ENCODE measurements around the gene CEACAM7.
"Not testable (repeated sequence)": the region's sequence is repeated elsewhere in the genome, so short reads cannot be mapped to it uniquely, and the experiment has no call there.

Gene CEACAM7

GRCh38 chr19:41656756-41657155 is 31.3 kb downstream of the CEACAM7 start:
- H3K27me3 ChIP-seq (ENCODE audit: insufficient read depth, low read length); H3K4me1 ChIP-seq (ENCODE audit: control insufficient read depth, insufficient read depth, low read length, unreplicated experiment); H3K36me3 ChIP-seq (ENCODE audit: insufficient read depth, low read length); H2AFZ ChIP-seq (ENCODE audit: low read length, unreplicated experiment); H3K27ac ChIP-seq (ENCODE audit: low read depth, low read length); H3K79me2 ChIP-seq (ENCODE audit: control insufficient read depth, insufficient read depth, low read length, unreplicated experiment); H3K4me3 ChIP-seq (ENCODE audit: low read depth, low read length): not testable (repeated sequence)

- Histone ChIP-seq H3K36me3 (ENCODE audit: insufficient read depth, low read length) (no peaks in the 10 kb centered on the region), H3K27me3 (ENCODE audit: insufficient read depth, low read length) (peaks cover 18% of the 10 kb centered on the region; the same call in 1 of the 2 replicates), H3K27ac (ENCODE audit: low read depth, low read length) (no peak overlapping the region), H3K4me1 (ENCODE audit: control insufficient read depth, insufficient read depth, low read length, unreplicated experiment) (no peaks in the 10 kb centered on the region), H3K79me2 (ENCODE audit: control insufficient read depth, insufficient read depth, low read length, unreplicated experiment) (no peaks in the 10 kb centered on the region), H3K4me3 (ENCODE audit: low read depth, low read length) (no peak overlapping the region), H2AFZ (ENCODE audit: low read length, unreplicated experiment) (no peak overlapping the region)
Observed at GRCh38 chr19:41652250-41652649, 35.8 kb downstream of the CEACAM7 start.

- Histone ChIP-seq H2AFZ (ENCODE audit: low read length, unreplicated experiment) (no peak overlapping the region), H3K27me3 (ENCODE audit: insufficient read depth, low read length) (peaks cover 18% of the 10 kb centered on the region; the same call in 1 of the 2 replicates), H3K27ac (ENCODE audit: low read depth, low read length) (no peak overlapping the region), H3K36me3 (ENCODE audit: insufficient read depth, low read length) (no peaks in the 10 kb centered on the region), H3K79me2 (ENCODE audit: control insufficient read depth, insufficient read depth, low read length, unreplicated experiment) (no peaks in the 10 kb centered on the region), H3K4me3 (ENCODE audit: low read depth, low read length) (no peak overlapping the region), H3K4me1 (ENCODE audit: control insufficient read depth, insufficient read depth, low read length, unreplicated experiment) (no peaks in the 10 kb centered on the region)
Observed at GRCh38 chr19:41649827-41650226, 38.2 kb downstream of the CEACAM7 start.

GRCh38 chr19:41646589-41647204 is 41.4 kb downstream of the CEACAM7 start:
- no peaks in the 10 kb centered on the region for H3K36me3 ChIP-seq (ENCODE audit: insufficient read depth, low read length)
- no peaks in the 10 kb centered on the region for H3K4me1 ChIP-seq (ENCODE audit: control insufficient read depth, insufficient read depth, low read length, unreplicated experiment)
- H3K27ac ChIP-seq (ENCODE audit: low read depth, low read length): no peak overlapping the region
- no peaks in the 10 kb centered on the region for H3K79me2 ChIP-seq (ENCODE audit: control insufficient read depth, insufficient read depth, low read length, unreplicated experiment)
- H3K4me3 ChIP-seq (ENCODE audit: low read depth, low read length): no peak overlapping the region
- H2AFZ ChIP-seq (ENCODE audit: low read length, unreplicated experiment): no peak overlapping the region
- H3K27me3 ChIP-seq (ENCODE audit: insufficient read depth, low read length): peaks cover 9% of the 10 kb centered on the region; the same call in 1 of the 2 replicates

GRCh38 chr19:41641879-41642485 is 46.1 kb downstream of the CEACAM7 start:
- Histone ChIP-seq H3K27ac (ENCODE audit: low read depth, low read length) (no peak overlapping the region), H3K4me3 (ENCODE audit: low read depth, low read length) (no peak overlapping the region), H3K79me2 (ENCODE audit: control insufficient read depth, insufficient read depth, low read length, unreplicated experiment) (no peaks in the 10 kb centered on the region), H3K27me3 (ENCODE audit: insufficient read depth, low read length) (peaks cover 16% of the 10 kb centered on the region; the same call in 1 of the 2 replicates), H2AFZ (ENCODE audit: low read length, unreplicated experiment) (no peak overlapping the region), H3K36me3 (ENCODE audit: insufficient read depth, low read length) (no peaks in the 10 kb centered on the region), H3K4me1 (ENCODE audit: control insufficient read depth, insufficient read depth, low read length, unreplicated experiment) (no peaks in the 10 kb centered on the region)

GRCh38 chr19:41638641-41639081 is 49.4 kb downstream of the CEACAM7 start:
- no peaks in the 10 kb centered on the region for H3K4me1 ChIP-seq (ENCODE audit: control insufficient read depth, insufficient read depth, low read length, unreplicated experiment)

GRCh38 chr19:41637484-41637883 is 50.6 kb downstream of the CEACAM7 start:
- Histone ChIP-seq H3K4me1 (ENCODE audit: control insufficient read depth, insufficient read depth, low read length, unreplicated experiment) (no peaks in the 10 kb centered on the region), H3K27ac (ENCODE audit: low read depth, low read length) (no peak overlapping the region), H3K4me3 (ENCODE audit: low read depth, low read length) (no peak overlapping the region), H2AFZ (ENCODE audit: low read length, unreplicated experiment) (no peak overlapping the region), H3K27me3 (ENCODE audit: insufficient read depth, low read length) (peaks cover 17% of the 10 kb centered on the region; the same call in 1 of the 2 replicates), H3K79me2 (ENCODE audit: control insufficient read depth, insufficient read depth, low read length, unreplicated experiment) (no peaks in the 10 kb centered on the region), H3K36me3 (ENCODE audit: insufficient read depth, low read length) (no peaks in the 10 kb centered on the region)

More at GRCh38 chr19:41638641-41639081, 49.4 kb downstream of the CEACAM7 start:
- Histone ChIP-seq H3K4me3 (ENCODE audit: low read depth, low read length) (no peak overlapping the region), H3K27me3 (ENCODE audit: insufficient read depth, low read length) (peaks cover 17% of the 10 kb centered on the region; the same call in 1 of the 2 replicates), H3K79me2 (ENCODE audit: control insufficient read depth, insufficient read depth, low read length, unreplicated experiment) (no peaks in the 10 kb centered on the region), H2AFZ (ENCODE audit: low read length, unreplicated experiment) (no peak overlapping the region), H3K36me3 (ENCODE audit: insufficient read depth, low read length) (no peaks in the 10 kb centered on the region), H3K27ac (ENCODE audit: low read depth, low read length) (no peak overlapping the region)

GRCh38 chr19:41627966-41628675 is 59.9 kb downstream of the CEACAM7 start:
- H3K4me3 ChIP-seq (ENCODE audit: low read depth, low read length): no peak overlapping the region
- peaks cover 13% of the 10 kb centered on the region for H3K27me3 ChIP-seq (ENCODE audit: insufficient read depth, low read length)
- no peaks in the 10 kb centered on the region for H3K4me1 ChIP-seq (ENCODE audit: control insufficient read depth, insufficient read depth, low read length, unreplicated experiment)
- no peak overlapping the region for H3K27ac ChIP-seq (ENCODE audit: low read depth, low read length)
- H3K36me3 ChIP-seq (ENCODE audit: insufficient read depth, low read length): no peaks in the 10 kb centered on the region
- no peak overlapping the region for H2AFZ ChIP-seq (ENCODE audit: low read length, unreplicated experiment)
- H3K79me2 ChIP-seq (ENCODE audit: control insufficient read depth, insufficient read depth, low read length, unreplicated experiment): no peaks in the 10 kb centered on the region

GRCh38 chr19:41626877-41627276 is 61.2 kb downstream of the CEACAM7 start, which contains the start of gene CEACAM4:
TSS of gene CEACAM4 (minus strand) at chr19:41627074. CDS start at chr19:41626963, 111 bp downstream.
- Histone ChIP-seq H3K79me2 (ENCODE audit: control insufficient read depth, insufficient read depth, low read length, unreplicated experiment) (no peaks in the 10 kb centered on the region), H3K36me3 (ENCODE audit: insufficient read depth, low read length) (no peaks in the 10 kb centered on the region), H3K27ac (ENCODE audit: low read depth, low read length) (no peak within 1 kb of the TSS), H2AFZ (ENCODE audit: low read length, unreplicated experiment) (no peak within 1 kb of the TSS), H3K27me3 (ENCODE audit: insufficient read depth, low read length) (peaks cover 13% of the 10 kb centered on the region), H3K4me3 (ENCODE audit: low read depth, low read length) (no peak within 1 kb of the TSS), H3K4me1 (ENCODE audit: control insufficient read depth, insufficient read depth, low read length, unreplicated experiment) (no peaks in the 10 kb centered on the region)

- Histone ChIP-seq H3K4me1 (ENCODE audit: control insufficient read depth, insufficient read depth, low read length, unreplicated experiment) (no peaks in the 10 kb centered on the region), H3K27me3 (ENCODE audit: insufficient read depth, low read length) (peaks cover 13% of the 10 kb centered on the region)
Observed at GRCh38 chr19:41626278-41626677, 61.8 kb downstream of the CEACAM7 start.

More at GRCh38 chr19:41626278-41626677, 61.8 kb downstream of the CEACAM7 start:
- no peaks in the 10 kb centered on the region for H3K79me2 ChIP-seq (ENCODE audit: control insufficient read depth, insufficient read depth, low read length, unreplicated experiment)
- no peaks in the 10 kb centered on the region for H3K36me3 ChIP-seq (ENCODE audit: insufficient read depth, low read length)
- no peak overlapping the region for H2AFZ ChIP-seq (ENCODE audit: low read length, unreplicated experiment)
- H3K4me3 ChIP-seq (ENCODE audit: low read depth, low read length): no peak overlapping the region
- no peak overlapping the region for H3K27ac ChIP-seq (ENCODE audit: low read depth, low read length)
